Ramos (cell line): Measurements from ENCODE around the gene MAST1.

Source experiments
- in situ Hi-C: fragments of 300-500 bp; cut with MboI; formaldehyde crosslinking; loops from one replicate; pipeline ENCODE4 v1.14.3; 2022; ENCODE audit warnings: low sequenced_read_pairs; ENCODE audit not compliant: unreplicated experiment

The MAST1 gene

DNA sequence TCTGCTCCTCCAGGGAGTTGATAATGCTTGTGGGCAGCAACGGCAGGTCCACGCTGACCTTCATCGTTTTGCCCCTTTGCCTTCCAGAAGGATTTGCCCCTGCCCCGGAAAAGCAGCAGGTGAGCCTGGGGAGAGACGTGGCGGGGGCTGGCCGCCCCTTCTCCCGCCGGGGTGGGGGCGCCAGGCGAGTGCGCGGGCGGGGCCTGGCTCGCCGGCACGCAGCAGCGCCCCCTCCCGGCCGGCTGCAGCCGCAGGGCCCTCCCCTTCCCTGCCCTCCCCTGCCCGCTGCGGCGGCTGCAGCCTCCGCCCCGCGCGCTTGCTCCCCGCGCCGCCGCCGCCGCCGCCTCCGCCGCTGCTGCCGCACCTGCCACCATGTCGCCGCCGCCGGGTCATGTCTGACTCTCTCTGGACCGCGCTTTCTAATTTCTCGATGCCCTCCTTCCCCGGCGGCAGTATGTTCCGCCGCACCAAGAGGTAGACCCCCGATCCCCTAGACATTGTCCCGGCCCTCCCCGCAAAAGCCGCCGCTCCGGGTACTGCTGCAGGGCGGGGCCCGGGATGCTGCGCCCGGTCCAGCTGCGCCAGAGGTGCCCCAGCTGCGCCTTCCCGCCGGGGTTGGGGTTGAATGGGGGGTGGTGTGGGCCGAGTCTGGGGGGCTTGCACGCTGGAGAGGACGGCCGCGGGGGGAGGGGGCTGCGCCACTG, at the start of gene MAST1:
MAST1 (plus strand) TSS at position 334 of the 704 bp plus-strand sequence; CDS start at position 392, 58 bp downstream.
- in situ Hi-C loops, result no loop called here

DNA sequence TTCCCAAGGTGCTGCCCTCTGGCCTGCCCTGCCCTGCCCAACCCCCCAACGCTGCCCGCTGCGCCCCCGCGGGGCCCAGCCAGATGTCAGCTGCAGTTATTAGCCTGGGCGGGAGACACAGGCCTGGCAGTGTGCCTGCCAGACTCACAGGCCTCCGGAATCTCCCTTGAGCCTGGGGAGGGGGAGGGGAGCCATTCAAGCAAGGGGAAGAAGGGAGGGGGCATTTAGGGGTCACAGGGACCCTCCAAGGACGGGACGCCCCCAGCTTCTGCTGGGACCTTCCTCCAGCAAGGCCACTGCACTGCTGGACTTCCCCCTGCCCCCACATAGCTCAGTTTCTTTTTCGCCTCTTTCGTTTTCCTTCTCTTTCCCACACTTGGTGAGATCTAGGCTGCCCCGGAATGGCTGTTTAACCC, 49.6 kb upstream of the MAST1 start:
- in situ Hi-C loops, result no loop called here

DNA sequence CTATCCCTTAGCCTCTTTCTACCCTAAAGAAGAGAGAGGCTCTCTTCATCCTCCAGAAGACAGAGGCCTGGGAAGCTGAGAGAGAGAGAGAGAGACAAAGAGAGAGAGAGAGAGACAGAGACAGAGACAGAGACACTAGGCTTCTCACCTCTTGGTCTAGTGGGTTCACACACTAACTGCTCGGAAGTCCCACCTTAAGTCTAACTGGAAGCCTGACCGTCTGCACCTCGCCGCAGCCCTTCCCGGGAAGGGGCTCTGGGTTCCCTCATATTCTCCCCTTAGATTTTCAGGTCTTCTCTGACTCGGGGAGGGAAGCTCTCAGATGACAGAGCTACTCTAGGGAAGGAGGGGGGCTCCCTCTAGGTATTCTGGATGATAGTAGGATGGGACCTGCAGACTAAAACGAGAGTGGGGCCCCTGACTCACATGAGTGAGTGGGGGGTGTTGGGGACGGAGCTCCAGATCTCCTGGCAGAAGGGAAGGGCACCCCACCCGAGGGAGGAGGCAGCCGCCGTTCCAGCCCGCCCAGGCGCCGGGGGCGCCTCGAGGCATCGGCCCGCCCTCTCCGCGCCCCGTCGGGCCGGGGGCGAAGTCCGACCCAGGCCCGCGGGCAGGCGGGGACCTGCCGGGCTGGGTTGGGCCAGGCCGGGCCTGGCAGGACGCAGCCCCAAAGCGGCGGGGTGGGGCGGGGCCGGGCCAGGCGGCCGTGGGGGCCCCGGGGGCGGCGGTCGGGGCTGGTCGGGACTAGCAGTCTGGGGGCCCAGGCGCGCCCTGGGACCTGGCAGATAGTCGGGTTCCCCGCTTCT, 49.0 kb upstream of the MAST1 start:
- in situ Hi-C loops, result no loop called here

DNA sequence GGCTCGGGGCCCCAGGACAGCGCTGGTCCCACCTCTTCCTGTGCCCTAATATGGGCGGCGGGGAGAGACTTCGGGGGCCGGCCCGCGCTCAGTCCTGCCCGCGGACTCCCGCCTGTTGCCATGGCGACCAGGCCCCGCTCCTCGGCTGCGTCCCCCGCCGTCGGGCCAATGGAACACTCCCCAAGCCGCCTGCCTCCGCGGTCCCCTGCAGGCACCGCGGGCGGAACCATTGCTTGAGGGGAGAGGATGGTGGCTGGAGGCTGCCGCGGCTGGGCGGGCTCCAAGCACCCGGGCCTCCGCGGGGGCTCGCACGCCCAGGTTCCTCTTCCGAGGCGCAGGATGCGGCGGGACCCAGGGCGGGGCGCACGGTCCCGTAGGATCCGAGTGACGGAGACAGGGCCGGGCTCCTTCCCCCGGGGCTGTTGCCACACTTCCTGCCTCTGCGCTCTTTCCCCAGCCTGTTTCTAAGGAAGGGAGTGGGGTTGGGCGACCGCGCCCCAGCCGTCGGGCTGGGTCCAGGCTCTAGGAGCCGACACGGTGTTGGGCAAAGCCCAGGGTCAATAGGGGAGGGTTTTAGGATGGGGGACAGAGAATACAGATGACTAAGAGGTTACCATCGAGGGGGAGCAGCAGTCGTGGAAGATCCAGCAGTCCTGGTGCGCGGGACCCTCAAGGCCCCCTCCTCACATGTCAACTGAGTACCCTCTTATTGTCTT, 48.3 kb upstream of the MAST1 start:
- in situ Hi-C loops, result no loop called here

DNA sequence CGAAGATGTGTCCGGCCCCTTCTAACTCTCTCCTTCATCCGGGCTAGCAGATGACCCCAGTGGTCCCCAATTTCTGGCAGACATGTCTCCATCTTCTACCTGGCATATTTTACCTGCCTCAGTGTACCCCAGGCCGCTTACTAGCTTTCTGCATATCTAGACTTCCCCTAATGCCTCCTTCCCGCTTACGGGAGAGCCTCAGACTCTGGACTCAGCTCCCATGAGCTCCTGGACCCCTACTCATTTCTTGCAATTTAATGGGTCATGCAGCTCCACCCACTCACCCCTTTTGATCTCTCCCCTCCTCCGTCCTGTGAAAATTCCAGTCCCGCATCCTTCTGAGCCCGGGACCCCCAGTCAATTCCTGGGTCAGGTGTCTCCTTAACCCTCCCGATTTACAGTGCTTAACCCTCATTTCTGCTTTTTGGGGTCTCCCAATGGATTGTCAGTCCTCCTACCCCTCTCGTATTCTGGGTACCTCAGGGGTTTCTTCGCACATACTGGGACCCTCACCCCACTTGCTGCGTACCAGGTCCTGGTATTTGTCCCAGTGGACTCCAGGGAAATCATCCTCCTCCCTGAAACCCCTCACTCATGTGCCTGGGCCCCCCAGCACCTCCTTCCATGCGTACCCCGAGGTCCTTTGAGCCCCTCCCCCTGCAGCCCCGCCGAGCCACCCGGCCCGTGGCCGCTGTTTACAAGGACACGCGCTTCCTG, 47.5 kb upstream of the MAST1 start:
- in situ Hi-C loops, result no loop called here

DNA sequence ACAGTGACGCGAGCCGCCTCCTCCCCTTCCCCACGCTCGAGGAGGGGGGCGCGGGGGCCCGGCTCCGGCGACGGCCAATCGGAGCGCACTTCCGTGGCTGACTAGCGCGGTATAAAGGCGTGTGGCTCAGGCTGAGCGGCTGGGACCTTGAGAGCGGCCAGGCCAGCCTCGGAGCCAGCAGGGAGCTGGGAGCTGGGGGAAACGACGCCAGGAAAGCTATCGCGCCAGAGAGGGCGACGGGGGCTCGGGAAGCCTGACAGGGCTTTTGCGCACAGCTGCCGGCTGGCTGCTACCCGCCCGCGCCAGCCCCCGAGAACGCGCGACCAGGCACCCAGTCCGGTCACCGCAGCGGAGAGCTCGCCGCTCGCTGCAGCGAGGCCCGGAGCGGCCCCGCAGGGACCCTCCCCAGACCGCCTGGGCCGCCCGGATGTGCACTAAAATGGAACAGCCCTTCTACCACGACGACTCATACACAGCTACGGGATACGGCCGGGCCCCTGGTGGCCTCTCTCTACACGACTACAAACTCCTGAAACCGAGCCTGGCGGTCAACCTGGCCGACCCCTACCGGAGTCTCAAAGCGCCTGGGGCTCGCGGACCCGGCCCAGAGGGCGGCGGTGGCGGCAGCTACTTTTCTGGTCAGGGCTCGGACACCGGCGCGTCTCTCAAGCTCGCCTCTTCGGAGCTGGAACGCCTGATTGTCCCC, 46.8 kb upstream of the MAST1 start, which contains the start of gene JUNB:
JUNB (plus strand) TSS at position 142 of the 706 bp plus-strand sequence; CDS start at position 428, 286 bp downstream.
- in situ Hi-C loops, result no loop called here

DNA sequence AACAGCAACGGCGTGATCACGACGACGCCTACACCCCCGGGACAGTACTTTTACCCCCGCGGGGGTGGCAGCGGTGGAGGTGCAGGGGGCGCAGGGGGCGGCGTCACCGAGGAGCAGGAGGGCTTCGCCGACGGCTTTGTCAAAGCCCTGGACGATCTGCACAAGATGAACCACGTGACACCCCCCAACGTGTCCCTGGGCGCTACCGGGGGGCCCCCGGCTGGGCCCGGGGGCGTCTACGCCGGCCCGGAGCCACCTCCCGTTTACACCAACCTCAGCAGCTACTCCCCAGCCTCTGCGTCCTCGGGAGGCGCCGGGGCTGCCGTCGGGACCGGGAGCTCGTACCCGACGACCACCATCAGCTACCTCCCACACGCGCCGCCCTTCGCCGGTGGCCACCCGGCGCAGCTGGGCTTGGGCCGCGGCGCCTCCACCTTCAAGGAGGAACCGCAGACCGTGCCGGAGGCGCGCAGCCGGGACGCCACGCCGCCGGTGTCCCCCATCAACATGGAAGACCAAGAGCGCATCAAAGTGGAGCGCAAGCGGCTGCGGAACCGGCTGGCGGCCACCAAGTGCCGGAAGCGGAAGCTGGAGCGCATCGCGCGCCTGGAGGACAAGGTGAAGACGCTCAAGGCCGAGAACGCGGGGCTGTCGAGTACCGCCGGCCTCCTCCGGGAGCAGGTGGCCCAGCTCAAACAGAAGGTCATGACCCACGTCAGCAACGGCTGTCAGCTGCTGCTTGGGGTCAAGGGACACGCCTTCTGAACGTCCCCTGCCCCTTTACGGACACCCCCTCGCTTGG, 46.1 kb upstream of the MAST1 start:
- in situ Hi-C loops, result no loop called here

DNA sequence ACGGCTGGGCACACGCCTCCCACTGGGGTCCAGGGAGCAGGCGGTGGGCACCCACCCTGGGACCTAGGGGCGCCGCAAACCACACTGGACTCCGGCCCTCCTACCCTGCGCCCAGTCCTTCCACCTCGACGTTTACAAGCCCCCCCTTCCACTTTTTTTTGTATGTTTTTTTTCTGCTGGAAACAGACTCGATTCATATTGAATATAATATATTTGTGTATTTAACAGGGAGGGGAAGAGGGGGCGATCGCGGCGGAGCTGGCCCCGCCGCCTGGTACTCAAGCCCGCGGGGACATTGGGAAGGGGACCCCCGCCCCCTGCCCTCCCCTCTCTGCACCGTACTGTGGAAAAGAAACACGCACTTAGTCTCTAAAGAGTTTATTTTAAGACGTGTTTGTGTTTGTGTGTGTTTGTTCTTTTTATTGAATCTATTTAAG, 45.4 kb upstream of the MAST1 start:
- in situ Hi-C loops, result no loop called here

DNA sequence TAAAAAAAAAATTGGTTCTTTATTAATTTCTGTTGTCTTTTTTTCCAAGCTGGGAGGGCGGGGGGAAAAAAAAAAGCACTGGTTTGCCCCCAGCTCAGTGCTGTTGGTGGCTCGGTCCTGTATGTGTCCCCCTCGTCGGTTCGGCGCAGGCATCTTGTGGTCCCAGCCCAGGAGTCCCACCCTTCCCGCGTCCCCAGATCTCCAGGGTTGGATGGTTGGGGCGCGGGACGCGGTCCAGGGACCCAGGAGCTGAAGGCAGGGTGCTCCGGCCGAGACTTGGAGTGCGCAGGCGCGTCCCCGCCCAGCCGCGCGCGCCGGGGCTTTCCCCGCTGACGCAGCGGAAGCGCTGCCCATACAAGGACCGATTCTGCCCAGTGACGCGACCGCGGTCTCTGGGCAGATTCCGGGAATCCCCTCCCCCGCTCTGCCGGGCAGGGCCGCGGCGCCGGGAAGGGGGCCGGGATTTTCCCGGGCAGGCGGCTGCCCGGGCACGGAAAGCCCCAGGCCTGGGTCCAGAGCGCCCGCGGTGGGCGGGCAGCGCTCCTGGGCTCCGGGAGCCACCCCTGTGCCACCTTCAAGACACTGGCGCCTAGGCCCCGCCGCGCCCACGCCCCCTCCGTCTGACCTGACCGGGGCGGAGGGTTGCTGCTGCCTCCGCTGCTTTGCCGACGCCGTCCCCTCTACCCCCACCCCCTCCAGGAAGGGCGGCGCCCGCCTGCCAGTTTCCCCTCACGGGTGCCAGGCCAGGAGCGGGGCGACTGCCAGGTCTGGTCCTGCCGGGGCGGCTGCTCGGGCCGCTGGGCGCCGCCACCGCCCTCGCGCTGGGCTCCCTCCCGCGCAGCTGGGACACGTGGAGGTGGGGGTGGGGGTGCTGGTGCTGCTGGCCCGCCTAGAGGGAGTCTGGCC, 44.8 kb upstream of the MAST1 start:
- in situ Hi-C loops, result no loop called here

DNA sequence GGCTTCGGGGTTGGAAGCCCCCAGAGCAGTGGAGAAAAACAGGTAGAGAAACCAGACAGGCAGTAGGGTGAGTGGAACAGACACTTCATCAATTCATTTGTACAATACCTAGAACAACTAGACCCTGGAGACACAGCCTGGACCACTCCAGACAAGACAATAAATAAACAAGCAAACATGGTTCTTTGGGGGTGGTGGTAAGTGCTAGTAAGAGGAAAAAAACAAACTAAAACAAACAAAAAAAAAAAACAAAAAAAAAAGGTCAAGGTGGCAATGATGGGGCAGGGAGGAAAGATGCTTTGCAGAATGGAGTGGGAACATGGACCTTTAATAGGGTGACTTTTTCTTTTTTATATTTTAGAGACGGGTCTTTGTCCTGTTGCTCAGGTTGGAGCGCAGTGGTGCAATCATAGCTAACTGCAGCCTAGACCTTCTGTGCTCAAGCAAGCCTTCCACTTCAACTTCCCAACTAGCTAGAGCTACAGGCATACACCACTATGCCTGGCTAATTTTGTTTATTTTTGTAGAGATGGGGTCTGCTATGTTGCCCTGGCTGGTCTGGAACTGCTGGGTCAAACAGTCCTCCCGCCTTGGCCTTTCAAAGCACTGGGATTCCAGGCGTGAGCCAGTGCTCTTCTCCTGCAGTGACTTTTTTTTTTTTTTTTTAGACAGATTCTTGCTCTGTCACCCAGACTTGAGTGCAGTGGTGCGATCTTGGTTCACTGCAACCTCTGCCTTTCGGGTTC, 43.9 kb upstream of the MAST1 start:
- in situ Hi-C loops, result no loop called here

DNA sequence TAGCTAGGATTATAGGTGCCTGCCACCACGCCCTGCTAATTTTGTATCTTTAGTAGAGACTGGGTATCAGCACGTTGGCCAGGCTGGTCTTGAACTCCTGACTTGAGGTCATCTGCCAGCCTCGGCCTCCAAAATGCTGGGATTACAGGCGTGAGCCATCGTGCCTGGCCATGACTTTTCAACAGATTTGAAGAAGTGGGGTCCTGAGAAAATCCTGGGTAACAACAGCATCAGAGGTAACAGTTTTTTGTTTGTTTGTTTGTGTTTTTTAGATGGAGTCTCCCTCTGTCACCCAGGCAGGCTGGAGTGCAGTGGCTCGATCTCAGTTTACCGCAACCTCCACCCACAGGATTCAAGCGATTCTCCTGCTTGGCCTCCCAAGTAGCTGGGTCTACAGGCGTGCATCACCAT, 43.3 kb upstream of the MAST1 start:
- in situ Hi-C loops, result loop anchor here (5.0 kb wide), 1 partner anchor 33 kb away; no protein-coding TSS in a partner anchor

DNA sequence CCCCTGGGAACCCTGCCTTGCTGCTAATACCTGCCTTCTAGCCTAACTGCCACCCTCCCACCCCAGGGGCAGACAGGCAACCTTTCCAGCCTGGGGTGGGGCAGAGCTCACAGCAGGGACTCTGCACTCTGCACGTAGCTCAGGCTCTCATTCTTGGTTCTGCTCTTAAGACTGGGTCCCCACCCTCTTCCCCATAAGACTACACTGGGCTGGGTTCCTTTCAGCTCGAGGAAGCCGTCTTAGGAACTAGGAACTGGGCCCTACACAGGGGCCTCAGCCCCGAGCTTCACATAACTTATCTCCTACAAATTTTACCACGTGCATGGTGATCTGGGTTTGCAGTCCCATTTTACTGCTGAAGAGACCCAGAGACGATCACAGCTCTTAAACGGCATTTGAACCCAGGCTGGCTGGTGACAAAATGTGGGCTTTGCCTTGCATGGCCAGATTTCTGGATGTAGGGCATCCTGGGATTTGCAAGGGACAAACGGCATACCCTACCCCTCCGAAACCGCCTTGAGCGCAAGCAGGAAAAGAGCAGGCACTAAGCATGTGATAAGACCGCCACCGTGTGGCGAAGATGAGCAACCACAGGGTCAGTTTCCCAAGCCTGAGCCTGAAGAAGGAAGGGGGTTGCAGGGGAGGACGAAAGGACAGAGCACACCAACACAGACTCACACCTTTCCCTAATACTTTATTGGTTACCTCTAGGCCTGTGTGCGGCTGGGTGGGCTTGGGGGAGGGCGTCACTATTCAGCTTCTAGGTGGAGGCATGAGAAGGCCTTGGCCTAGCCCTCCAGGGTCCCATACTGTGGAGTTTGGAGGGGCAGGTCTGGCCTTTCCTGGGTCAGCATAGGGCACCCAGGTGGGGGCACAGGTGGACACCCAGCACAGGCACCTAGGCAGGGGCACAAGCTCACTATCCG, 41.9 kb upstream of the MAST1 start:
- in situ Hi-C loops, result loop anchor here (5.0 kb wide), 1 partner anchor 34 kb away; no protein-coding TSS in a partner anchor

DNA sequence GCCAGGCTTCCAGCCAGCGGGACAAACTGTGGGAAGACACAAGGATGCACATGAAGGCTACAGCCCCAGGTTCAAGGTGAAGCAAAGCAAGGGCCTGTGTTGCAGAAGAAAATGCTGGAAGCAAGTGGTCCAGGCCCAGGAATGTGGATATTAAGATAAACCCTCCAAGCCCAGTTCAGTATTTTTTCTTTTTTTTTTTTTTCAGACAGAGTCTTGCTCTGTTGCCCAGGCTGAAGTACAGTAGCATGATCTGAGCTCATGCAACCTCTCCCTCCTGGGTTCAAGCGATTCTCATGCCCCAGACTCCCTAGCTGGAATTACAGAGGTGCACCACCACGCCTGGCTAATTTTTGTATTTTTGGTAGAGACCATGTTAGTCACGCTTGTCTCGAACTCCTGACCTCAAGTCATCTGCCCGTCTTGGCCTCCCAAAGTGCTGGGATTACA, 41.2 kb upstream of the MAST1 start:
- in situ Hi-C loops, result loop anchor here (5.0 kb wide), 1 partner anchor 35 kb away; no protein-coding TSS in a partner anchor

DNA sequence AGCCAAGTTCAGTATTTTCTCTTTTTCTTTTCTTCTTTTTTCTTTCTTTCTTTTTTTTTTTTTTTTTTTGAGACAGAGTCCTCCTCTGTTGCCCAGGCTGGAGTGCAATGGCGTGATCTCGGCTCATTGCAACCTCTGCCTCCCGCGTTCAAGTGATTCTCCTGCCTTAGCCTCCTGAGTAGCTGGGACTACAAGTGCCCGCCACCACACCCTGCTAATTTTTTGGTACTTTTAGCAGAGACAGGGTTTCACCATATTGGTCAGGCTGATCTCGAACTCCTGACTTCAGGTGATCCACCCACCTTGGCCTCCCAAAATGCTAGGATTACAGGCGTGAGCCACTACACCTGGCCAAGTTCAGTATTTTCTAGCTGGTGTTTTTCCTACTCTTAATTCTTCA, 40.7 kb upstream of the MAST1 start:
- in situ Hi-C loops, result loop anchor here (5.0 kb wide), 1 partner anchor 35 kb away; no protein-coding TSS in a partner anchor

DNA sequence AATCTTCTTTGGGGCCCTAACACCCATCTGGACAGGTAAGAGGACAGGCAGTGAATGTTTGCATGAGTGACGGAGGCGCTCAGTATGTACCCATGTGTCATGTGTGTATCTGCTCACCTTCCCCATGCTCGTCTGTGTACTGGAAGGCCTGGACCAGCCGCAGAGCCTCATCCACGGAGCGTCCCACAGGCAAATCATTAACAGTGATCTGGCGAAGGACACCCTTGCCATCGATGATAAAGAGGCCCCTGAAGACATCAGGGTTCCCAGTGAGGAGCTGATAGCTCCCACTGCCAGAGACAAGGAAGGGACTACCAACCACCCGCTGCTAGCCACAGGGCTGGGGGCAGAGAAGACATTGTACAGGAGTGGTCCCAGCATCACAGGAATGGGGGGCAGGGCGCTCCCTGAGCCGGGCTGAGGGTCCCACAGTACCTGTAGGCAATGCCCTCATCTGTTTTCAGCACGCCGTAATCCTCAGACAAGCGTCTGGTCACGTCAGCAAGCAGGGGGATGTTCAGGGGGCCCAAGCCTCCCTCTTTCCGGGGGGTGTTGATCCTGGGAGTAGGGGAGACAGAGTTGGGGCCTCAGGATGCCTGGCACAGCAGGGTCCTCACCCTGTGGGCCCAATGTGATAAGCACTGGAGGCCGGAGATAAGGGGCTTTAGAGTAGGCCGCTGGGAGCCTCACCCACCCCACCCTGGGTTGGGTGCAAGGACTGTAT, 38.4 kb upstream of the MAST1 start:
- in situ Hi-C loops, result loop anchor here (5.0 kb wide), 1 partner anchor 38 kb away; no protein-coding TSS in a partner anchor
